ENCODE measurements around the gene VPS54.
"Not testable (repeated sequence)": the region's sequence is repeated elsewhere in the genome, so short reads cannot be mapped to it uniquely, and the experiment has no call there.

VPS54 gene

GRCh38 chr2:64023485-64024258, 4.4 kb upstream of the VPS54 start:
- DNase-seq: no peak

DNA sequence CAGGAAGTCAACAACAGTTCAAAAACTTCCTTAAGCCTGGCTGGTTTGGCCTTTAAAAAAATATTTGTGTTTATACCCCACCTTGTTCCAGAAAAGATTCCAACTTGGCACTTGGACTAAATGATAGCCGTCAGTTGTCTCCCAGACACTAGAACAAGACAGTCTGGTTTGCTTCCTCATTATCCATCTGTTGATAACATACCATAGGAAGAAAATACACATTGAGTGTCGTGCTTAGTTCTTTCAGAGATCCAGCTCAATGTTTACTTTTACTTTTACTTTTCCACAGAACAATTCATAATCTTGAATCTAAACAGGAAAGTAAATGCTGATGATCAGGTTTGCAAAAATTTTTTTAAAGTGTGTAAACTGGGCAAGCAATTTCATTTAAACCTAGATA, 2.4 kb upstream of the VPS54 start:
- DNase-seq: no peak

GRCh38 chr2:64019975-64020528, 824 bp upstream of the VPS54 start:
- DNase-seq: no peak

DNA sequence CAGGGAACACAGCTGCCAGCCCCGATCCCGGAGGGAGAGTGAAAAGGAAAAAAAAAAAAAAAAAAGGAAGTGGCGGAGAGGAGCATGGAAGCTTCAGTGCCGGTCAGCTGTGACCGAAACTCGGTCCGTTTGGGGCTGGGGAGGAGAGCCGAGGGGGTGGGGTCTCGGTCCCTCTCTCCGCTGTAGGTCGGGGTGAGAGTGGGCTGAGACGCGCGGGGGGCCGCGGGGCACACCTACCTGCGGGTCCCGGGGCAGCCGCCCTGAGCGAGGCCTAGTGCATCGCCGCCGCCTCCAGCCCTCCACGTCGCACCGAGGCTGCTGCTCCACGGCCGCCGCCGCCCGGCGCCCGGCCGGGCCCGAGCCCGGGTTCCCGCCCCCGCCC, 536 bp downstream of the VPS54 start:
- DNase-seq: peak; percentile 53

DNA sequence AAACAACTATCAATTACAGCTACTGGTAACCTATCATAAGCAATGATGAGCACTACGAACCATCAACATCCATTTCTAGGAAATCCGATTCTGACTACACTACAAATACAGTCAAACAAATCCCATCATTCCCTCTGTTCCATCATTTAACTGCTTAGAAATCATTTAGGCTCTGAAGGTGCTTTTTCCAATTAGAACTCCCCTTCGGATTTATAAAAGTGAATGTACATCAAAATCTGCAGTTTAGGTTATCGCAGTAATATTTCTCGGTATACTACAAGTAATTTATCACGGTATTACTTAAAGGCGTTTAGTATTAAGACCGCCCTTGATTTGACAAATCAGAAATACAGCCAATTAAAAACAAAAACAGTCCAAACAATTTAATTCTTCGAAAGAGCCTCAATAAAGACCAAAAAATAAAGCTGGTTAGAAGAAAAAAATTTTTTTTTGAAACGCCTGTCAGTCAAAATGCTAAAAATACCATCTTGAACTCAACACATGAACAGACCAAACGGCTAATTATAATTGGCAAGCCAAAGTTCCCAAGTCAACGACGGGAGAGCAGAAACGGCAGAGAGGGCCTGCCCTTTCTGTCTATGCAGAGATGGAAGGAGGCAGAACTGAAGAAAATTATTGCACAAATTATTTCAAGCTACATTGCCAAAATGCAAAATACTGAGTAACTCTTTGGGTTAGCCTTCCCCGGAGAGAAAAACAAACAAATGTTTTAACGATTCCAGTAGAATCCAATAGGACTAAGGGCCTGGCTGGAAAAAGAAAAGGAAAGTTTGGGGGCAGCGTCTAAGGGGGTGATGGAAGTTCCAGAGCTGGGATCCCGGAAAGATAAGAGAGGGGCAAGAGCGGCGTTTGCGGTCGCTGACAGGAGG, 1.2 kb downstream of the VPS54 start:
- DNase-seq: peak; percentile 38

DNA sequence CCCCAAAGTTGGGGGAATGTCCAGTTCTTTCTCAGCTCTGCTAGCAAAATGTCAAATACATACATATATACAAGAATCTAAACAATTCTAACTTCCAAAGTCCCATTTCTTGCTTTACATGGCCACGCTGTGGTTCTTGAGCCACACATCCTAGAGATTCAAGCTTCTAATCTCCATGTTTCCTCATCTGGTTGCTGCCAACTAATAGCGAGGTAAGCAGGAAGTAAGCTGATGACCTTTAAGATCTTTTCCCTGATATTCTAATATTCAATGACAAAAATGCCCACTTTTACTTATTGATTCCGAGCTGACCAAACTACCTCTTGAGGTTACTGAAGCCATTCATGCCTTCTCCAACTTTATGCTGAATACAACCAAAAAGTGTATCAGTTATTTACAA, 3.3 kb downstream of the VPS54 start:
- no peak for DNase-seq

DNA sequence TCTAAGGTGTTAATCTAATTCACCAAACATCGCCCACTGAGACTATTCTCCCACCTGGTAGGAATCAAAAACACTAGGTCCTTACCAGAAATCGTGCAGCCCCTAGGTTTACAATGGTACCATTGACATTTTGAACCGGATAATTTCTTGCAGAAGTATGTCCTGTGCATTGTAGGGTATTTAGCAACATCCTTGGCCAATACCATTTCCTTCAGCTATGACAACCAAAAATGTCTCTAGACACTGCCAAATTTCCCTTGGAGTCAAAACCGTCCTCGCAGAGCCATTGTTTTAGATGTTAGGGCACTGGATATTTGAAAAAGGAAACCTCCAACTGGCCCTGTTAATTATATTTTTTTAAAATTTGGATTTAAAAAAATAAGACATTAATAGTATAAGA, 3.8 kb downstream of the VPS54 start:
- DNase-seq: no peak

DNA sequence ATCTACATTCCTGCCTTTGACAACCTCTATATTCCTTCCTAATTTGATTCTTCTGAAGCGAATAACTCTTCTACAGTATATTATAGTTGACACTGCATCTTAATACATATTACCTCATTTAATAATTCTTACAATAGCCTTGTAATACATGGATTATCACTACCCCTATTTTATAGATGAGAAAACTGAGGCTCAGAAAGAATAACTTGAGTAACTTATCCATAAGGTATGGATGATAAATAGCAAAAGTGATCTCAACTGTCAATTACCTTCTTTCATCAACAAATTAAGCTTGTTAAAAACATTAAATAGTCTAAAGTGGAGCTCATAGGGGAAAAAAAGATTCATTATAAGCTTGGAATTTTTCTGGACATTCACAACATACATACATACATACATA, 4.6 kb downstream of the VPS54 start:
- no peak for DNase-seq

DNA sequence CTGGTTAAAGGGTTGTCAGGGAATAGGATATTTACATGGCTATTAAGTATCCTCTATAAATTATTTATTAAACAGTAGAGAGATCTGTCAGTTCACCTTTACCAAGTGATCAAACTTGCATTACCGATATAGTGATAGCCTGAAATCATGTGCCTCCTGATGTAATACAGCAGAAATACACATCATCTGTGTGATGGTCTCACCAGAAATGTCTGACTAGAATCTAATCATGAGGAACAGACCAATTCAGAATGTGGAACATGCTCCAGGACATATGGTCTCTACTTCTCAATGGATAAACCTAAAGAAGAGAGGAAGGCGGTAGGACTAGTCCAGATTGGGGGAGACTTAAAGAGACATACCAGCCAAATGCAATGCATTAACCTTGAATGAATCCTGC, 6.2 kb downstream of the VPS54 start:
- DNase-seq: no peak

- DNase-seq: no peak
These were observed 7.1 kb downstream of the VPS54 start for GRCh38 chr2:64012115-64012514.

DNA sequence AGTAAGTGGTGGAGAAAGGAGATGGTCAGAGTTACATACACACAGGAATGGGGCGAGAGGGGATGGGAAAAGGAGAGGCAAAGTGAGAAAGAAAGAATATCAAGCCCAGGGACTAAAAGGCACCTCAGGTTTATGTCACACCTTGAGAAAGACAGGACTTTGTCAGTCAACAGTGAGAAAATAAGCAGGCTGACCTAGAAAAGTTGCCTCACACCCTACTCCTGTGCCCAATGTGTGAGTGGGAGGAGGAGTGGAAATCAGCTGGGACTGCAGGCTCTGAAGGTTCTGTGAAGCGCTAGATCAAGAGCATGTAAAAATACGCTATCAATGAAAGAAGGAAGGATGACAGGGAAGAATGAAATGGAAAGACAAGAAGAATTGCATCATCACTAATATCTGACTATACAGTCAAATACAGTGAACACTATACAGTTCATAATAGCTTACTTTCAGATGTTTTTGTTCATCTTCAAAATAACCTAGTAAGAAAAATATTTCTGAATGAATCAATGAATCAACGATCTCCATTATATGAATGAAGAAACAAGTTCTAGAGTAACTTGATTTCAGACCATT, 10.7 kb downstream of the VPS54 start:
- no peak for DNase-seq

DNA sequence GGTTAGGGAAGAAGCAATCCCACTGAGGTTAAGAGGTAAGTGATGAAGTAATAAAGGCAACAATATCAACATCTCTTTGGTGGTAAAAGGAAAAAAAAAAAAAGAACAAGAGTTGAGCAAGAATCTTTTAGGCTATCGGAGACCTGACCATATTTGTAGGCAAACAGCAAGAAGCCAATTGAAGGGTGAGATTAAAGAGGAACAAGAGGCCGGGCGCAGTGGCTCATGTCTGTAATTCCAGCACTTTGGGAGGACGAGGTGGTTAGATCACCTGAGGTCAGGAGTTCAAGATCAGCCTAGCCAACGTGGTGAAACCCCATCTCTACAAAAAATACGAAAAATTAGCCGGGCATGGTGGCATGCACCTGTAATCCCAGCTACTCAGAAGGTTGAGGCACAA, 11.3 kb downstream of the VPS54 start:
- DNase-seq: no peak

DNA sequence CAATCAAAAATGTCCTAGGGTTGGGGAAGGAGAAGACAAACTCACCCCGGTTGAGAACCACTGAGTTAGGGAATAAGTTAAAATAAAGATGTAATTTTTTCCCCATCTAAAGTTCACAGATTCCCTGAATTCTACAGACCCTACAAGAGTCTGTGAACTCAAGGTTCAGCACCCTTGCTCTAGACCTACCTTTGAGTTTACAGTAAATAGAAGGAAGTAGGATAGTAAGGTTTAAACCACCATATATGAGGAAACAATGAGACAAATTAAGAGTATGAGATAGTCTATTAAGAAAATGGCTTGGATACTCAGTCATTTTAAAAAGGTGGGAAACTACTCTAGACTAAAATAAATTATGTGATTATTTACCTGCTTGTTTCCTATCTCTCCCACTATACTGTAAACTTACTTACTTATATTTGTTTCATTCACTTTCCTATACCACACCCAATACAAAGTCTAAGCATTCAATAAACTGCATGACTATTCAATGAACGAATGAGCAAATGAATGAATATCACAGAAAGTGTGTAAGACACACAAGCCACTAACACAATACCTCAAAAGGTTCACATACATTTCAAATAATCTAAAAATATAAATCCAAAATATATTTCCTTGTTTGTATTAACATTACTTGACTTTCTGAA, 13.4 kb downstream of the VPS54 start:
- DNase-seq: no peak

DNA sequence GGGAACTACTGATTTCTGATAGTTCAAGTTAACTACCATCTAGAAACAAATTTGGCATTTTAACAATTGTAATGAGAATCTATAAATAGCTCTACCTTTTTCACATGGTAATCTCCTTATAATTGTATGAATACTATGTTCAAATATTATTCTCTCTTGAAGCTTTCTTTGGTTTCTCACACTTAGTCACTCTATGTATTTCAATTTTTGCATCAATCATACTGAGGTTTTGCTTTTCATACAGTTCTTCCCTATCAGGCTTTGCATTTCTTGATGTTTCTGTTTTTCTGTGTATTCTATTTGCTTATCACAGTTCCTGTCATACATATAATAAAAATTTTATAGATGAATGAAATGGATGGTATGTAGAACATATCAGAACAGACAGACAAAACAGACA, 16.0 kb downstream of the VPS54 start:
- DNase-seq: no peak

DNA sequence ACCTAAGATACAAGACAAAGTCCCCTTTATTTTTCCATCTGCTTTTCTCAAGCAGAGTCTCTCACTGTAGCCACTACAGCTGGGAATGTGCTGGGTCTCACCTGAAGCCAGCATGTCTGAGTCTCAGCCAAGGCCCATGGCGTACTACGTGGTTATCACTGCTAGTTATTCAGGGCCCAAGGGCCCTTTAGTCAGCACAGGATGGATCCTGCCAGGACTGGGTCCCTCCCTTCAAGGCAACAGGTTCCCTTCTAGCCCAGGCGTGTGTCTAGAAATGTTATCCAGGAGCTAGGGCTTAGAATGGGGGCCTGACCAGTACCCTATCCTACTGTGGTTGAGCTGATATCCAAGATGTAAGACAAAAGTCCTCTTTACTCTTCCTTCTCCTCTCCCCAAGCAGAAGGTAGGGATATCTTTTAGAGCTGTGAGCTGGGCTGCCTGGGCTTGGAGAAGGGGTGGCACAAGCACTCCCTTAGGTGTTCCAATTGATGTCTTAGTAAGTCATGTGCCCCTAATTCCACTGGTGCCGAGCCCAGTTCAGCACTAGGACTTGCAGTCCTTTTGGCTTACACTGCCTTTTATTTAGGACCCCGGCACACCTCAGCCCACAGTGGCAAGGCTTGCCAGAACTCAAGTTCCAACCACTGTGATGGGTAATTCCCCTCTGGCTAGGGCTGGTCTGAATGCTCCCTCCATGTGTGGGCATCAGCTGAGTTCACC, 17.7 kb downstream of the VPS54 start:
- no peak for DNase-seq

- DNase-seq: no peak
These were observed 18.4 kb downstream of the VPS54 start for GRCh38 chr2:64000630-64001381.

GRCh38 chr2:63999049-63999448, 20.2 kb downstream of the VPS54 start:
- no peak for DNase-seq

DNA sequence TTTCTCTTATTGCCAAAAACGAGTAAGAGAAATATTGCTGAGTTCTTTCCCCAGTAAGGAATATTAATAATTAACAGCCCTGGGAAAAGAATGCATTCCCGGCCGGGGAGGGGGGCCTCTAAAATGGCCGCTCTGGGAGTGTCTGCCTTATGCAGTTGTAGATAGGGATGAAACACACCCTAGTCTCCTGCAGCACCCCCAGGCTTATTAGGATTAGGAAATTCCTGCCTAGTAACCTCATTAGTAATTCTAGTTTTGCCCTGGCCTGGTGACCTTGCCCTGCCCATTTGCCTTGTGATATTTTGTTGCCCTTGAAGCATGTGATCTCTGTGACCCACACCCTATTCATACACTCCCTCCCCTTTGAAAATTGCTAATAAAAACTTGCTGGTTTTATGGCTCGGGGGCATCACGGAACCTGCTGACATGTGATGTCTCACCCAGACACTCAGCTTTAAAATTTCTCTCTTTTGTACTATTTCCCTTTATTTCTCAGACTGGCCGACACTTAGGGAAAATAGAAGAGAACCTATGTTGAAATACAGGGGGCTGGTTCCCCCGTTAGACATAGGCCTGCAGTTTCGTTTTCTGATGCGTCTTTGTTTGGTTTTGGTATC, 22.5 kb downstream of the VPS54 start:
- not testable (repeated sequence) for DNase-seq

- DNase-seq: not testable (repeated sequence)
These were observed 24.7 kb downstream of the VPS54 start for GRCh38 chr2:63994329-63995070.

DNA sequence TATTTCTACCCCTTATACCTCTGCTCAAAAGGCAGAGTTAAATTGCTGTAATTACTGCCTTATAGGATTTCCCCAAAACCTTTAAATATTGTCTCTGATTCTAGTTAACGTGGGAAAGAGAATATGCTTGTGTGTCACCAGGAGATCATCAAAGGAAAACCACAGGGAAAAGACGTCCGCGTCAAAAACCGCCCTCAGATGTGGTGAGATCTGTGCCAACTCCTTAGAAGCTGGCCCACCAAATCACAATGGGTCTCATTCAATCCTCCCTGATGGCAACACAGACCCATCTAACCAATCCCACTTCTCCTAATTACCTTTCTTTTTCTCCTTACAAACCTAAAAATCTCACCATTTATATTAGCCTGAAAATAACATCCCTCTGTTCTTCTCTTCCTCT, 25.4 kb downstream of the VPS54 start:
- no peak for DNase-seq

Measured in NCI-H345 (cell line).